Measurements from ENCODE around the gene MAGI2. TPM values are rescaled to one million over a fixed set of nuclear protein-coding genes. Genes with fewer than 3 reads are reported as not detected.

Gene MAGI2
- total RNA-seq, 1 experiment from 2014 or later = 1.1 TPM

- peak; percentile 61 for DNase-seq (ENCODE audit: extremely low read depth, low read depth)
Observed at GRCh38 chr7:79317728-79318127, 135.7 kb downstream of the MAGI2 start.

GRCh38 chr7:79312022-79312421 lies 141.4 kb downstream of the MAGI2 start:
- DNase-seq (ENCODE audit: extremely low read depth, low read depth) = no peak

GRCh38 chr7:79308192-79308591 lies 145.3 kb downstream of the MAGI2 start:
- DNase-seq (ENCODE audit: extremely low read depth, low read depth) = no peak

- DNase-seq (ENCODE audit: extremely low read depth, low read depth) = no peak
Observed at GRCh38 chr7:79307376-79307775, 146.1 kb downstream of the MAGI2 start.

- no peak for DNase-seq (ENCODE audit: extremely low read depth, low read depth)
Observed at GRCh38 chr7:79304711-79305110, 148.8 kb downstream of the MAGI2 start.

- DNase-seq (ENCODE audit: extremely low read depth, low read depth) = no peak
Observed at GRCh38 chr7:79302293-79302692, 151.2 kb downstream of the MAGI2 start.

- DNase-seq (ENCODE audit: extremely low read depth, low read depth) = no peak
Observed at GRCh38 chr7:79301419-79301818, 152.0 kb downstream of the MAGI2 start.

GRCh38 chr7:79300573-79300972 lies 152.9 kb downstream of the MAGI2 start:
- DNase-seq (ENCODE audit: extremely low read depth, low read depth) = no peak

GRCh38 chr7:79298145-79298760 lies 155.2 kb downstream of the MAGI2 start:
- DNase-seq (ENCODE audit: extremely low read depth, low read depth) = peak; percentile 48

GRCh38 chr7:79296553-79297320 lies 156.7 kb downstream of the MAGI2 start:
- no peak for DNase-seq (ENCODE audit: extremely low read depth, low read depth)

- peak; percentile 50 for DNase-seq (ENCODE audit: extremely low read depth, low read depth)
Observed at GRCh38 chr7:79293655-79294142, 159.8 kb downstream of the MAGI2 start.

- no peak for DNase-seq (ENCODE audit: extremely low read depth, low read depth)
Observed at GRCh38 chr7:79292834-79293233, 160.6 kb downstream of the MAGI2 start.

GRCh38 chr7:79291498-79291865 lies 162.0 kb downstream of the MAGI2 start:
- DNase-seq (ENCODE audit: extremely low read depth, low read depth) = no peak

GRCh38 chr7:79290841-79291497 lies 162.5 kb downstream of the MAGI2 start:
- DNase-seq (ENCODE audit: extremely low read depth, low read depth) = no peak

- DNase-seq (ENCODE audit: extremely low read depth, low read depth) = no peak
Observed at GRCh38 chr7:79290398-79290797, 163.1 kb downstream of the MAGI2 start.

- no peak for DNase-seq (ENCODE audit: extremely low read depth, low read depth)
Observed at GRCh38 chr7:79288655-79289054, 164.8 kb downstream of the MAGI2 start.

GRCh38 chr7:79287981-79288380 lies 165.5 kb downstream of the MAGI2 start:
- DNase-seq (ENCODE audit: extremely low read depth, low read depth) = no peak

- no peak for DNase-seq (ENCODE audit: extremely low read depth, low read depth)
Observed at GRCh38 chr7:79286181-79286580, 167.3 kb downstream of the MAGI2 start.

GRCh38 chr7:79285756-79286155 lies 167.7 kb downstream of the MAGI2 start:
- no peak for DNase-seq (ENCODE audit: extremely low read depth, low read depth)

- DNase-seq (ENCODE audit: extremely low read depth, low read depth) = no peak
Observed at GRCh38 chr7:79284211-79284610, 169.3 kb downstream of the MAGI2 start.

- peak; percentile 24 for DNase-seq (ENCODE audit: extremely low read depth, low read depth)
Observed at GRCh38 chr7:79282882-79283602, 170.4 kb downstream of the MAGI2 start.

Measured in NCI-H460 (cell line).